GM20000 (cell line): ENCODE data around the gene NASP.
"Not testable (repeated sequence)": the region's sequence is repeated elsewhere in the genome, so short reads cannot be mapped to it uniquely, and the experiment has no call there.

Experiments
- DNase-seq: peaks from one replicate; pipeline ENCODE4 v3.0.0; 2012; ENCODE audit warnings: low spot score
- TF ChIP-seq, protein P1 (sequence below): IDR thresholded peaks from 2 replicates; pipeline ENCODE4 v1.5.1; 2012; ENCODE audit warnings: mild to moderate bottlenecking, control low read depth; ENCODE audit errors: extremely low read depth, missing control alignments

NASP gene

DNA sequence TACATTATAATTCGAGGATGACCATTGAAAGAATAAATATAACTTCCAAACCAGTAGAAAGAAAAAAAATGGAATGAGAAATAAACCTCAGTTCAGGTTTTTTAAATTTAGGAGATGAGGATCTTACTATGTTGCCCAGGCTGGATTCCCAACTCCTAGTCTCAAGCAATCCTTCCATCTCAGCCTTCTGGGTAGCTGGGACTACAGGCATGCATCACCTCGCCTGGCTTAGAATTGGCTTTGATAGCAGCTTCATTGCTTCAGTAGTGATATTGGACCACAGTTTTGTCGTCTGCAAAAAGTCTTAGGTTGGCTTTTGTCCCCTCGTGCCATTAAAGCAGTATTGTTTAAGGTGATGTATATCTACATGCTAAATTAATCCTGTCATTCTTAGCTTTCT is 2.9 kb downstream of the NASP start:
- no peak for DNase-seq
- TF ChIP-seq, protein P1, sequence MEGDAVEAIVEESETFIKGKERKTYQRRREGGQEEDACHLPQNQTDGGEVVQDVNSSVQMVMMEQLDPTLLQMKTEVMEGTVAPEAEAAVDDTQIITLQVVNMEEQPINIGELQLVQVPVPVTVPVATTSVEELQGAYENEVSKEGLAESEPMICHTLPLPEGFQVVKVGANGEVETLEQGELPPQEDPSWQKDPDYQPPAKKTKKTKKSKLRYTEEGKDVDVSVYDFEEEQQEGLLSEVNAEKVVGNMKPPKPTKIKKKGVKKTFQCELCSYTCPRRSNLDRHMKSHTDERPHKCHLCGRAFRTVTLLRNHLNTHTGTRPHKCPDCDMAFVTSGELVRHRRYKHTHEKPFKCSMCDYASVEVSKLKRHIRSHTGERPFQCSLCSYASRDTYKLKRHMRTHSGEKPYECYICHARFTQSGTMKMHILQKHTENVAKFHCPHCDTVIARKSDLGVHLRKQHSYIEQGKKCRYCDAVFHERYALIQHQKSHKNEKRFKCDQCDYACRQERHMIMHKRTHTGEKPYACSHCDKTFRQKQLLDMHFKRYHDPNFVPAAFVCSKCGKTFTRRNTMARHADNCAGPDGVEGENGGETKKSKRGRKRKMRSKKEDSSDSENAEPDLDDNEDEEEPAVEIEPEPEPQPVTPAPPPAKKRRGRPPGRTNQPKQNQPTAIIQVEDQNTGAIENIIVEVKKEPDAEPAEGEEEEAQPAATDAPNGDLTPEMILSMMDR = no peak

DNA sequence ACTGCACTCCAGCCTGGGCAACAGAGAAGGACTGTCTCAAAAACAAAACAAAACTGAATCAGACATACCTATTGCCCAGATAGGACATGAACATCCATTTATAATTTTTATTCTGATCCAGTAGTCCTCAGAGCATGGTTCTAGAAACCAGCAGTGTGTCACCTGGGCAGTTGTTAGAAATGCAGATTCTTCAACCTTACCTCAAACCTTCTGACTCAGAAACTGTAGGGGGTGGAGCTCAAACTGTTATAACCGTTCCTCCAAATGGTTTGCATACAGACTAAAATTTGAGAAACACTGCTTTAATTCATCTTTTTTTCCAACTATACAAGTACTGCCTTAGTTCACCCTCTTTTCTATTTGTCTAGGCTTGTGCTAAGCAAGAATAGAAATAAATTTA is 6.0 kb downstream of the NASP start:
- DNase-seq = no peak
- TF ChIP-seq, protein P1 = no peak

DNA sequence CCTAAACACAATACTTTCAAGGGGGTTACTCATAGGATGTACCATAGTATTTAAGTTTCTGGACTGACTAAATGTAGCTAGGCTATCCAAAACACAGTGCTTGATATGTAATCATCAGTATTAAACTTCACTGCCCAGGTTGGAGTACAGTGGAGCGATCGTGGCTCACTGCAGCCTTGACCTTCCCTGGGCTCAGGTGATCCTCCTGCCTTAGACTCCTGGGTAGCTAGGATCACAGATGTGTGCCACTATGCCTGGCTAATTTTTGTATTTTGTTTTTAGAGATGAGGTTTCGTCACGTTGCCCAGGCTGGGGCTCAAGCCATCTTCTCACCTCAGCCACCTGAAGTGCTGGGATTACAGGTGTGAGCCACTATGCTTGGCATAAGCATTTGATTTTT is 10.6 kb downstream of the NASP start:
- TF ChIP-seq, protein P1 = no peak
- no peak for DNase-seq

DNA sequence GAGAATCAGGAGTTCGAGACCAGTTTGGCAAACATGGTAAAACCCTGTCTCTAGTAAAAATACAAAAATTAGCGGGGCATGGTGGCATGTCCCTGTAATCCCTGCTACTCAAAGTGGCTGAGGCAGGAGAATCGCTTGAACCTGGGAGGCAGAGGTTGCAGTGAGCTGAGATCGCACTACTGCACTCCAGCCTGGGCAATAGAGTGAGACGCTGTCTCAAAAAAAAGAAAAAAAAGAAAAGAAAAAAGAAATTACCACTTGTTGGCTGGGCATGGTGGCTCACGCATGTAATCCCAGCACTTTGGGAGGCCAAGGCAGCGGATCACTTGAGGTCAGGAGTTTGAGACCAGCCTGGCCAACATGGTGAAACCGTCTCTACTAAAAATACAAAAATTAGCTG is 12.9 kb downstream of the NASP start:
- DNase-seq = not testable (repeated sequence)

DNA sequence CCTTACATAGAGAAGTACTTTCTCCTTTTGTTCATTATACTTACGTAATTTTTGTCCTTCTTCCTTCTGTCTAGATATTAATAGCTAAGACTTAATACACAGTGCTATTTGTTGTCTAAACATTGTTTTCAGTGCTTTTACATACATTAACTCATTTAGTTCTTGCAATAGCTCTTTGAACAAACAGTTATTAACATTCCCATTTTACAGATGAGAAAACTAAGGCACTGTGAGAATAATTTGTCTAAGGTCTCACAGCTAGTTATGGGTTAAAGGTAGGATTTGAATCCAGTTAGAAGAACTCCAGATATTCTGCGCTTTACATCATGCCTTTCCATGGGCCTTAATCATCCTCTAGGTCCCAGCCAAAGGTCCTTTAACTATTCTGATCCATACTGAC is 20.4 kb downstream of the NASP start:
- TF ChIP-seq, protein P1 = no peak
- no peak for DNase-seq

DNA sequence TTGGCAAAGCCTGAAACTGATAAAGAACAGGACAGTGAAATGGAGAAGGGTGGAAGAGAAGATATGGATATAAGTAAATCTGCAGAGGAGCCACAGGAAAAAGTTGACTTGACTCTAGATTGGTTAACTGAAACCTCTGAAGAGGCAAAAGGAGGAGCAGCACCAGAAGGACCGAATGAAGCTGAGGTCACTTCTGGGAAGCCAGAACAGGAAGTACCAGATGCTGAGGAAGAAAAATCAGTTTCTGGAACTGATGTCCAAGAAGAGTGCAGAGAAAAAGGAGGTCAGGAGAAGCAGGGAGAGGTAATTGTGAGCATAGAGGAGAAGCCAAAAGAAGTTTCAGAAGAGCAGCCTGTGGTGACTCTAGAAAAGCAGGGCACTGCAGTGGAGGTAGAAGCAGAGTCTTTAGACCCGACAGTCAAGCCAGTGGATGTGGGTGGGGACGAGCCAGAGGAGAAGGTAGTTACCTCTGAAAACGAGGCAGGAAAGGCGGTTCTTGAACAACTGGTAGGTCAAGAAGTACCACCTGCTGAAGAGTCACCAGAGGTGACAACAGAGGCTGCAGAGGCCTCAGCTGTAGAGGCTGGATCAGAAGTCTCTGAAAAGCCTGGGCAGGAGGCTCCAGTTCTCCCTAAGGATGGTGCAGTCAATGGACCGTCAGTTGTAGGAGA is 23.7 kb downstream of the NASP start:
- TF ChIP-seq, protein P1 = no peak
- no peak for DNase-seq

DNA sequence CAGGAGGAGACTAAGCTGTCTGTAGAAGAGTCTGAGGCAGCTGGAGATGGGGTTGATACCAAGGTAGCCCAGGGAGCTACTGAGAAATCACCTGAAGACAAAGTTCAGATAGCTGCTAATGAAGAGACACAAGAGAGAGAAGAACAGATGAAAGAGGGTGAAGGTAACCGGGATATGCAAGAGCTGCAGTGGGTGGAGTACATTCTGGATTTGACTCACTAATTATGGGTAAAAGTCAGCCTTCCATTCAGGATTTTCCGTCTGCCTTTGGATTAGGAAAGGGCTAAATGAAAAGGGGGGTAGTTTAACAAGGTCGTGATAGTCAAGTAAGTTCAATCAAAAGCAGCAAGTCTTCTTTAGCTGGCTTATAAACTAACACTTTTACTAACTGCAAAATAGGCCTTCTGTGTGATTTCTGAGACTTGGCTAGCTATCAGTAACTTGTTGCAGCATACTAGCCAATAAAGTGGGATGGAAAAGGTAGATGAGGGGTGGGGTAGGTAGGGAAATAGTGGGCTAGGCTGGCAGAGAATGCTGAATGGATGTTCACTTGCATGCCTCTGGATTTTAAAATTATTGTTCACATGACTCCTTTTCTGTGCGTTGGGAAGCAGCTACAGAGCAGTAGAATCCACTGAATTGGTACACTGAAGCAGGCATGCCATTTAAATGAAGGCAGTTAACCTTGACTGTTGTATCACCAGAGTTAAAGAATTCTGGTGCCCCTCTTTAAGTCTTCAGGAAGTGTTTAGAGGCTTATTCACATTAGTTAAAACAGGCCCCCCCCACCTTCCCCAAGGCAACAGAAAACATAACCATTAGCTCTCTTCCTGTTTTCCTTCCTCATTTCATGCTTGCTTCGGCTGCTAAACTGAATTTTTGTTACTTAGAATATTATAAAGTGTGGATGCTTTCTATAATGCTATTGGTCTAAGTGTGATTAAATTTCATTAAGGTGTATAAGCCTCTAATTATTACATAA is 24.6 kb downstream of the NASP start:
- TF ChIP-seq, protein P1 = no peak
- DNase-seq = no peak
